DMS 273 treated with DMSO at 0.1 percent for 48 hours (cell line): Measurements from ENCODE around the gene GABRD.

ENCODE experiments used
- DNase-seq: peaks from one replicate; lab custom pipeline; 2025; lab: John Stamatoyannopoulos, UW

The GABRD gene

DNA sequence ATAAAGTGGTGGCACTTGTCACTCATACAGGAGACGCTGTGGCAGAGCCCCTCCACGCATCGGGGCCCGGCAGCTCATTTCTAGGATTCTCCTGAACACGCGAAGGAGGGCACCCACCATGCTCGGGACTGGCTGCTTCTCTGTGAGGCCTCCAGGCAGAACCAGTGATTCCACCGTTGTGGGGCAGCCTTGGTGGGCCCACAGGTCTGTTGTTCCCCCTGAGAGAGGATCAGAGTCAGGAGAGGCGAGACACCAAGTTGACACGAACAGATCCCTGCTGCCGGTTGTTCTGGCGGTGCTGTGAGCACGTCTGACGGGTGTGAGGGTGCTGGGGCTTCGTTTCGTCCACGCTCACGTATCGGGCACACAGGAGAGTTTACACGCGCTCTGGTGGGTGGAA lies 57.7 kb downstream of the GABRD start:
- DNase-seq = no peak

DNA sequence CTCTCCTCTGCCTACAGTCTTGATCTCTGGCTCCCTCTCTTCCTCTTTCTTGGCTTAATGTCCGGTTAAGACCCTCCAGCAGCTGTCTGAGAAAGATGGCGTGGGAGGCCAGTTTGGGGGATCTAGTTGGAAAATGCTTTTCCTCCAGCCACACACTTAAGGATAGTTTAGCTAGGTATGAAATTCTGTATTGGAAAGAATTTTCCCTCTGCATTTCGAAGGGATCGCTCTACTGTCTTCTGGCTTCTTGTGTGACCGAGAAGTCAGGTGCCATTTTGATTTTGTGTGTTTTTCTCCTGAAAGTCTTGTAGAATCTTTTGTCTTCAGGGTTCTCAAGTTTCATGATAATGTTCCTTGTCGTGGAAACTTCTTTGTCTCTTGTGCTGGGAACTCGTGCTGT lies 59.0 kb downstream of the GABRD start:
- DNase-seq = no peak

DNA sequence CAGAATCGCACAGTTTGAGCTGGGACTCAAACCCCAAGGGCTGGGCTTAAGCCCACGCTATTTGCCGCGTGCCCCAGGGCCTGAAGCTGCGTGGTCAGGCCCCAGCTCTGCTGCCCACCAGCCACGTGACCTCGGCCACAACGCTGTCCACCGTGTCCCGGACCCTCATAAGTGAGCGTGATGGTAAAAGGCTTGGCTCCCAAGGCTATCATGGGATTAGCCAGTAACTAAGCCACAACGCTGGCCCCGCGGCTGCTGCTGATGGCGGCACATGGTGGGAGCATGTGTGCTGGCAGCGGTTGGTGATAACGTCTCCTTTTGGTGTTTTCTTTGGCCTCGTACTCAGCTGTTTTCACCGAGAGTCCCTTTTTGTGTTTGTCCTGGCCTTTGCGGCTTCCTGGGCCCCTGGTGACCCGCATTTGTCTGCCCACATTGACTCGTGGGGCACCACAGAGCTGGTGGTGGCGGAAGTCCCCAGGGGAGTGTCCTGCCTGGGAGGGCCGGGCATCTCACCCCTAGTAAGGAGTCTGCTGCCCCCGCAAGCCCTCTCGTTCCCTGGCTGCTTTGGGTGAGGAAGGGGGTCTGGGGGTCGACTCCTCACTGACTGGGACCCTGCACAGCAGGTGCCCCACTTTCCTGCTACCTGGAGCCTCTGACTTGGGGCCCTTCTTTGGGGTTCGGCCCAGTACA lies 60.4 kb downstream of the GABRD start:
- DNase-seq = no peak

DNA sequence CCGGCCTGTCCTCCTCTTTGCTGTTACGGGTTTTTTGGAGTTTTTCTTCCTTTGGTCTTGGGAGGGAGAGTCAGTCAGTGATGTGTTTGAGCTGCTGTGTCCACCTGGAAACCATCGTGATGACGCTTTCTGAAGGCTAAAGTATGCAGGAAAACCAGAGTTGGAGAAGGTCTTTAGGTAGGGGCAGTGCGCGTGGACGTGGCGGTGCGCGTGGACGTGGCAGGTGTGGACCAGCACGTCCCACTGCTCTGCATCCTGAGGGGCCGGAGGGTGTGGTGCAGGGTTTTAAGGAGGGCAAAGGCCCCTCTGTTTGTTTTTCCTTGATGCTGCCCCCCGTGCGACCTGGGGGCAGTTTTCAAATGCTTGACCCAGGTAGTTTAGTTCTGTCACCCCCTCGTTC lies 61.0 kb downstream of the GABRD start:
- no peak for DNase-seq
